H1 (cell line): Measurements from ENCODE around the gene LDLR. TPM values are rescaled to one million over a fixed set of nuclear protein-coding genes. Genes with fewer than 3 reads are reported as not detected.

Experiments used
- CTCF ChIA-PET: fragments of 300-600 bp; sonication (Branson Sonifier 250); formaldehyde crosslinking; loops from one replicate; lab custom pipeline; 2021; ENCODE audit not compliant: partially characterized antibody; lab: Charles Lee
- POLR2A ChIA-PET: fragments of 300-600 bp; sonication (Branson Sonifier 250); formaldehyde crosslinking; loops from one replicate; lab custom pipeline; 2021; ENCODE audit warnings: inconsistent platforms; ENCODE audit not compliant: partially characterized antibody; lab: Charles Lee
- DNase-seq, 2 experiments: peaks; one replicate each; pipeline versions ENCODE4 v3.0.0 to v3.0.0-alpha.2; 2010 to 2022; ENCODE audit warnings: low spot score in 2 of 2, low read depth in 1 of 2, mixed read lengths in 1 of 2
- FAIRE-seq: peaks from 2 replicates; lab custom pipeline; 2011; peaks lifted over from hg19 to GRCh38; lab: Jason Lieb, UNC
- H2AFZ ChIP-seq: 2 replicates; pipeline ENCODE4 v1.8.1; 2012; ENCODE audit warnings: low read length, inconsistent platforms
- H2AK5ac ChIP-seq: 2 replicates; pipeline ENCODE4 v1.6.1; 2013; ENCODE audit warnings: low read depth, low read length
- H2BK120ac ChIP-seq: replicated peaks from 2 replicates; pipeline ENCODE3; 2013; ENCODE audit warnings: low read depth, low read length, inconsistent platforms
- H2BK12ac ChIP-seq: 2 replicates; pipeline ENCODE4 v1.6.1; 2013; ENCODE audit warnings: low read depth, low read length
- H2BK15ac ChIP-seq: 2 replicates; pipeline ENCODE4 v1.6.1; 2013; ENCODE audit warnings: low read length
- H2BK20ac ChIP-seq: 2 replicates; pipeline ENCODE4 v1.6.1; 2013; ENCODE audit warnings: low read length
- H2BK5ac ChIP-seq: 2 replicates; pipeline ENCODE4 v1.6.1; 2013; ENCODE audit warnings: low read depth, low read length
- H3K14ac ChIP-seq: 2 replicates; pipeline ENCODE4 v1.6.1; 2013; ENCODE audit warnings: inconsistent platforms; ENCODE audit not compliant: insufficient read length
- H3K18ac ChIP-seq: 2 replicates; pipeline ENCODE4 v1.6.1; 2013; ENCODE audit warnings: low read length; ENCODE audit errors: extremely low read depth
- H3K23ac ChIP-seq: 2 replicates; pipeline ENCODE4 v1.6.1; 2013; ENCODE audit warnings: inconsistent platforms; ENCODE audit not compliant: insufficient read length
- H3K23me2 ChIP-seq: 2 replicates; pipeline ENCODE4 v1.6.1; 2013; ENCODE audit warnings: low read depth, low read length
- H3K27ac ChIP-seq: 2 replicates; pipeline ENCODE4 v1.6.1; 2011; ENCODE audit warnings: low read depth, low read length, inconsistent platforms
- H3K27me3 ChIP-seq, 4 experiments: replicated peaks in 1 of 4; 1 replicate in 1 of 4; 2 replicates in 3 of 4; pipeline versions ENCODE4 v1.6.1 to v1.8.1; 2011 to 2013; ENCODE audit warnings: low read length in 3 of 4, mild to moderate bottlenecking in 3 of 4, inconsistent platforms in 2 of 4, mixed read lengths in 2 of 4, moderate library complexity in 1 of 4; ENCODE audit not compliant: control insufficient read depth in 3 of 4, insufficient read depth in 3 of 4; ENCODE audit errors: extremely low read depth in 1 of 4
- H3K36me3 ChIP-seq, 4 experiments: 2 replicates each; pipeline versions ENCODE4 v1.6.1 to v1.8.1; 2011 to 2013; ENCODE audit warnings: mild to moderate bottlenecking in 4 of 4, low read length in 3 of 4, moderate library complexity in 2 of 4, control low read depth in 1 of 4, inconsistent platforms in 1 of 4; ENCODE audit not compliant: insufficient read depth in 4 of 4, control insufficient read depth in 2 of 4
- H3K4ac ChIP-seq: replicated peaks from 2 replicates; pipeline ENCODE3; 2013; ENCODE audit warnings: low read length, low read depth, mixed read lengths, inconsistent platforms; ENCODE audit not compliant: insufficient read length
- H3K4me1 ChIP-seq, 4 experiments: replicated peaks in 1 of 4; 1 replicate in 1 of 4; 2 replicates in 3 of 4; pipeline versions ENCODE4 v1.6.1 to v1.8.1; 2011 to 2013; ENCODE audit warnings: low read length in 3 of 4, inconsistent platforms in 2 of 4, mixed read lengths in 1 of 4; ENCODE audit not compliant: insufficient read depth in 4 of 4, control insufficient read depth in 3 of 4
- H3K4me2 ChIP-seq, 2 experiments: 2 replicates each; pipeline versions ENCODE4 v1.6.1 to v1.8.1; 2011 to 2013; ENCODE audit warnings: low read depth in 2 of 2, low read length in 2 of 2, control low read depth in 1 of 2, inconsistent platforms in 1 of 2, mild to moderate bottlenecking in 1 of 2; ENCODE audit not compliant: insufficient read depth in 1 of 2
- H3K4me3 ChIP-seq, 4 experiments: fragments of 200-600, 300-600 bp in 1 of 4; sonication (generic), shearing (Covaris generic), sonication (Bioruptor Twin) in 1 of 4; 2 replicates each; pipeline versions ENCODE4 v1.5.1 to v1.8.1; 2011 to 2016; ENCODE audit warnings: low read length in 4 of 4, low read depth in 3 of 4, control low read depth in 2 of 4, inconsistent platforms in 2 of 4, mild to moderate bottlenecking in 2 of 4, mixed read lengths in 1 of 4, moderate library complexity in 1 of 4; ENCODE audit not compliant: insufficient read depth in 2 of 4; ENCODE audit errors: extremely low read depth in 1 of 4
- H3K56ac ChIP-seq: replicated peaks from 2 replicates; pipeline ENCODE3; 2013; ENCODE audit warnings: low read depth, mild to moderate bottlenecking, mixed read lengths, low read length, inconsistent platforms; ENCODE audit not compliant: insufficient read length
- H3K79me1 ChIP-seq: 2 replicates; pipeline ENCODE4 v1.6.1; 2013; ENCODE audit warnings: low read depth, low read length, control low read depth
- H3K79me2 ChIP-seq, 2 experiments: 2 replicates each; pipeline versions ENCODE4 v1.6.1 to v1.8.1; 2012 to 2013; ENCODE audit warnings: low read length in 2 of 2, mild to moderate bottlenecking in 2 of 2, inconsistent platforms in 1 of 2; ENCODE audit not compliant: insufficient read depth in 2 of 2, control insufficient read depth in 1 of 2
- H3K9ac ChIP-seq, 4 experiments: replicated peaks in 1 of 4; 1 replicate in 1 of 4; 2 replicates in 3 of 4; pipeline versions ENCODE4 v1.6.1 to v1.8.1; 2011 to 2013; ENCODE audit warnings: low read depth in 3 of 4, low read length in 3 of 4, control low read depth in 2 of 4, mild to moderate bottlenecking in 2 of 4, moderate library complexity in 2 of 4, inconsistent platforms in 1 of 4; ENCODE audit errors: extremely low read depth in 1 of 4
- H3K9me3 ChIP-seq, 2 experiments: 2 replicates each; pipeline versions ENCODE4 v1.6.1 to v1.8.1; 2012 to 2013; ENCODE audit warnings: mild to moderate bottlenecking in 2 of 2, moderate library complexity in 2 of 2, control low read depth in 1 of 2, inconsistent platforms in 1 of 2, low read depth in 1 of 2, low read length in 1 of 2, mixed read lengths in 1 of 2; ENCODE audit not compliant: insufficient read depth in 2 of 2
- H4K20me1 ChIP-seq, 2 experiments: replicated peaks in 1 of 2; 2 replicates each; pipeline versions ENCODE3 to v1.8.1; 2011 to 2013; ENCODE audit warnings: inconsistent platforms in 2 of 2, low read length in 2 of 2, mild to moderate bottlenecking in 1 of 2; ENCODE audit not compliant: insufficient read depth in 2 of 2, control insufficient read depth in 1 of 2
- H4K5ac ChIP-seq: 2 replicates; pipeline ENCODE4 v1.6.1; 2013; ENCODE audit warnings: low read length, low read depth, mixed read lengths, inconsistent platforms; ENCODE audit not compliant: insufficient read length
- H4K8ac ChIP-seq: 2 replicates; pipeline ENCODE4 v1.8.0; 2013; ENCODE audit warnings: mild to moderate bottlenecking, moderate library complexity, low read length, inconsistent platforms; ENCODE audit not compliant: insufficient read depth; ENCODE audit errors: extremely low read depth
- H4K91ac ChIP-seq: replicated peaks from 2 replicates; pipeline ENCODE3; 2013; ENCODE audit warnings: low read length, mixed read lengths, inconsistent platforms; ENCODE audit not compliant: insufficient read length
- BCL11A ChIP-seq, 2 experiments: IDR thresholded peaks; one replicate each; pipeline ENCODE4 v1.6.1; 2011; ENCODE audit warnings: low read depth in 2 of 2, low read length in 2 of 2, mild to moderate bottlenecking in 2 of 2
- CBX5 ChIP-seq: fragments of 300-800, 300-1000 bp; sonication (generic); IDR thresholded peaks from 2 replicates; pipeline ENCODE4 v1.7.1; 2016; ENCODE audit warnings: antibody characterized with exemption, low read length, low read depth
- POLR2A ChIP-seq, 2 experiments: IDR thresholded peaks; 1 replicate in 1 of 2; 2 replicates in 1 of 2; pipeline ENCODE4 v1.6.1; 2011; ENCODE audit warnings: low read depth in 2 of 2, low read length in 2 of 2, mild to moderate bottlenecking in 2 of 2; ENCODE audit errors: control extremely low read depth in 1 of 2
- SIN3A ChIP-seq, 2 experiments: IDR thresholded peaks in 1 of 2; conservative IDR thresholded peaks in 1 of 2; 2 replicates each; pipeline ENCODE4 v1.6.1; 2011 to 2012; ENCODE audit warnings: low read length in 2 of 2, improper control_type of control experiment in 1 of 2, low read depth in 1 of 2, mild to moderate bottlenecking in 1 of 2
- SP4 ChIP-seq: IDR thresholded peaks from 2 replicates; pipeline ENCODE4 v1.6.1; 2012; ENCODE audit warnings: low read length, inconsistent platforms
- TAF1 ChIP-seq: IDR thresholded peaks from 2 replicates; pipeline ENCODE4 v1.6.1; 2011; ENCODE audit warnings: mild to moderate bottlenecking, low read depth, low read length
- WGBS, 2 experiments: shearing (Covaris generic) in 1 of 2; methylation state at CpG; one replicate each; pipeline versions ENCODE4 v1.1.6 to v1.1.7; 2013 to 2015; ENCODE audit warnings: low lambda C conversion rate in 2 of 2, mixed read lengths in 2 of 2, inconsistent platforms in 1 of 2, low coverage in 1 of 2, missing lambda C conversion rate in 1 of 2; ENCODE audit not compliant: insufficient replicate concordance in 2 of 2, insufficient coverage in 1 of 2, insufficient read length in 1 of 2; ENCODE audit errors: extremely low coverage in 1 of 2, missing lambda C conversion rate in 1 of 2; 5-methylcytosine and 5-hydroxymethylcytosine counted together
- polyA plus RNA-seq, 7 experiments: library from polyadenylated mRNA; depleted of rRNA in 3 of 7; stranded (reverse) in 5 of 7; unstranded in 2 of 7; fragments of >200 nt in 5 of 7; fragments of 200-250 nt in 2 of 7; gene quantifications; 1 replicate in 5 of 7; 2 replicates in 1 of 7; 4 replicates in 1 of 7; pipeline versions ENCODE4 v1.2.1 to v1.2.3, GENCODE V29; 2011 to 2013; ENCODE audit warnings: missing spikeins in 2 of 7, mixed read lengths in 2 of 7
- total RNA-seq: library from RNA; stranded (reverse); fragmentation: NEBNext Ultra II Directional; extraction: Animal tissue kit (Norgen Biotek cat#: 25700); gene quantifications from 2 replicates; pipeline ENCODE4 v1.2.1, GENCODE V29; 2021

The LDLR gene
- total and polyA plus RNA-seq, 2 of the 8 experiments (the other 6 are each of a cell fraction or from before 2014, with no cell fraction given) = 70.1 to 118 TPM

GRCh38 chr19:11094520-11094894, 5.2 kb downstream of the LDLR start:
- no peaks in the 10 kb centered on the region for H3K27me3 ChIP-seq
- no peak overlapping the region for H3K23ac ChIP-seq
- H3K36me3 ChIP-seq = peaks cover 11 to 81% (median 24%) of the 10 kb centered on the region in 4 experiments; a peak in 7 of 8 replicates
- POLR2A ChIA-PET = interaction anchor here (1.1 to 1.5 kb wide), 4 partner anchors 11 to 158 kb away, joined by 3 to 4 read pairs (median 3); no protein-coding TSS in a partner anchor
- WGBS, 2 experiments = 95% methylated on average over 4 of the region's 4 CpGs; no CpG with 5 or more reads in 1 of the 2 experiments
- DNase-seq = no peak
- H4K20me1 ChIP-seq = peaks cover 35 to 48% of the 10 kb centered on the region in 2 experiments
- peaks cover 5% of the 10 kb centered on the region for H3K23me2 ChIP-seq
- no peak overlapping the region for H2AFZ ChIP-seq
- no peak overlapping the region for H3K14ac ChIP-seq
- H3K27ac ChIP-seq = no peak overlapping the region
- H3K79me2 ChIP-seq = peaks cover 54 to 91% of the 10 kb centered on the region in 2 experiments
- no peak overlapping the region for H3K4ac ChIP-seq
- H3K9ac ChIP-seq = no peak overlapping the region
- H2BK15ac ChIP-seq = no peak overlapping the region
- no peak overlapping the region; a peak in 1 of 4 replicates for H3K4me2 ChIP-seq
- H2AK5ac ChIP-seq = no peak overlapping the region
- H3K4me1 ChIP-seq = peaks cover 4 to 7% (median 7%) of the 10 kb centered on the region in 4 experiments
- H4K91ac ChIP-seq = no peak overlapping the region
- H2BK12ac ChIP-seq = no peak overlapping the region
- H3K4me3 ChIP-seq = no peak overlapping the region
- no peak overlapping the region for H2BK20ac ChIP-seq
- H2BK120ac ChIP-seq = no peak overlapping the region
- peaks cover 7% of the 10 kb centered on the region for H3K79me1 ChIP-seq
- H3K18ac ChIP-seq = no peak overlapping the region
- CTCF ChIA-PET = interaction anchor here (0.6 to 1.5 kb wide), 3 partner anchors 32 to 450 kb away, joined by 3 to 4 read pairs (median 3); no protein-coding TSS in a partner anchor
- no peaks in the 10 kb centered on the region for H3K9me3 ChIP-seq
- no peak for FAIRE-seq
- no peak overlapping the region for H4K8ac ChIP-seq
- H4K5ac ChIP-seq = no peak overlapping the region
- H3K56ac ChIP-seq = no peak overlapping the region
- H2BK5ac ChIP-seq = peak overlapping the region; percentile 19; the same call in 1 of the 2 replicates
- TF ChIP-seq CBX5 = no peak
- no peak for TF ChIP-seq BCL11A (IDR thresholded peaks at IDR 0.05; ENCODE audit: low read depth in 2 of 2, low read length in 2 of 2)
- no peak for TF ChIP-seq TAF1
- no peak for TF ChIP-seq POLR2A (IDR thresholded peaks at IDR 0.05; ENCODE audit: control extremely low read depth in 1 of 2, low read depth in 2 of 2, low read length in 2 of 2)
- TF ChIP-seq SIN3A (conservative IDR thresholded peaks at IDR 0.05 in 1 of 2, IDR thresholded peaks at IDR 0.05 in 1 of 2; ENCODE audit: low read depth in 1 of 2, low read length in 2 of 2) = no peak
- TF ChIP-seq SP4 = no peak
